ENCODE measurements around the gene E2F7. TPM values are rescaled to one million over a fixed set of nuclear protein-coding genes. Genes with fewer than 3 reads are reported as not detected.
"Not testable (repeated sequence)": the region's sequence is repeated elsewhere in the genome, so short reads cannot be mapped to it uniquely, and the experiment has no call there.

Gene E2F7
- 0.07 TPM for total RNA-seq
- long read RNA-seq = 0 reads

GRCh38 chr12:77065361-77066204 lies at the start of gene E2F7:
Gene E2F7 (minus strand): TSS chr12:77065569. CDS start chr12:77064635, 934 bp downstream.
- DNase-seq (peak; percentile 91), ATAC-seq (peak; percentile 100)
- intact Hi-C loops (cut with micrococcal nuclease) = no loop called here

GRCh38 chr12:77113971-77114370 lies 48.6 kb upstream of the E2F7 start:
- DNase-seq = no peak
- no peak for ATAC-seq
- intact Hi-C loops (cut with micrococcal nuclease) = no loop called here

- ATAC-seq = no peak
- intact Hi-C loops (cut with micrococcal nuclease) = no loop called here
- no peak for DNase-seq
Observed at GRCh38 chr12:77108707-77109106, 43.3 kb upstream of the E2F7 start.

- ATAC-seq (no peak), DNase-seq (no peak)
- intact Hi-C loops (cut with micrococcal nuclease) = no loop called here
Observed at GRCh38 chr12:77107121-77107520, 41.8 kb upstream of the E2F7 start.

- DNase-seq = no peak
- no peak for ATAC-seq
- intact Hi-C loops (cut with micrococcal nuclease) = no loop called here
Observed at GRCh38 chr12:77104792-77105191, 39.4 kb upstream of the E2F7 start.

GRCh38 chr12:77104286-77104685 lies 38.9 kb upstream of the E2F7 start:
- DNase-seq (no peak), ATAC-seq (no peak)
- intact Hi-C loops (cut with micrococcal nuclease) = no loop called here

GRCh38 chr12:77102691-77103090 lies 37.3 kb upstream of the E2F7 start:
- DNase-seq (no peak), ATAC-seq (no peak)
- intact Hi-C loops (cut with micrococcal nuclease) = no loop called here

GRCh38 chr12:77102123-77102522 lies 36.8 kb upstream of the E2F7 start:
- intact Hi-C loops (cut with micrococcal nuclease) = no loop called here
- ATAC-seq (no peak), DNase-seq (no peak)

- DNase-seq = no peak
- intact Hi-C loops (cut with micrococcal nuclease) = no loop called here
- ATAC-seq = no peak
Observed at GRCh38 chr12:77099799-77100198, 34.4 kb upstream of the E2F7 start.

- ATAC-seq (no peak), DNase-seq (no peak)
- intact Hi-C loops (cut with micrococcal nuclease) = no loop called here
Observed at GRCh38 chr12:77097846-77098245, 32.5 kb upstream of the E2F7 start.

- ATAC-seq; DNase-seq; intact Hi-C loops (cut with micrococcal nuclease): not testable (repeated sequence)
Observed at GRCh38 chr12:77092227-77092626, 26.9 kb upstream of the E2F7 start.

- intact Hi-C loops (cut with micrococcal nuclease) = no loop called here
- no peak for DNase-seq
- ATAC-seq = no peak
Observed at GRCh38 chr12:77089686-77090220, 24.4 kb upstream of the E2F7 start.

GRCh38 chr12:77087427-77087826 lies 22.1 kb upstream of the E2F7 start:
- DNase-seq (no peak), ATAC-seq (no peak)
- intact Hi-C loops (cut with micrococcal nuclease) = no loop called here

GRCh38 chr12:77082021-77082420 lies 16.7 kb upstream of the E2F7 start:
- ATAC-seq = no peak
- intact Hi-C loops (cut with micrococcal nuclease) = no loop called here
- DNase-seq = no peak

GRCh38 chr12:77079631-77080030 lies 14.3 kb upstream of the E2F7 start:
- no peak for ATAC-seq
- intact Hi-C loops (cut with micrococcal nuclease) = no loop called here
- no peak for DNase-seq

GRCh38 chr12:77078231-77078630 lies 12.9 kb upstream of the E2F7 start:
- ATAC-seq = no peak
- intact Hi-C loops (cut with micrococcal nuclease) = no loop called here
- no peak for DNase-seq

- DNase-seq (no peak), ATAC-seq (no peak)
- intact Hi-C loops (cut with micrococcal nuclease) = no loop called here
Observed at GRCh38 chr12:77076886-77077285, 11.5 kb upstream of the E2F7 start.

- ATAC-seq; intact Hi-C loops (cut with micrococcal nuclease); DNase-seq: not testable (repeated sequence)
Observed at GRCh38 chr12:77073894-77074293, 8.5 kb upstream of the E2F7 start.

- DNase-seq (no peak), ATAC-seq (no peak)
- intact Hi-C loops (cut with micrococcal nuclease) = no loop called here
Observed at GRCh38 chr12:77072833-77073495, 7.6 kb upstream of the E2F7 start.

GRCh38 chr12:77070800-77071449 lies 5.6 kb upstream of the E2F7 start:
- DNase-seq = no peak
- intact Hi-C loops (cut with micrococcal nuclease) = no loop called here
- ATAC-seq = no peak
